ENCODE measurements around the gene BMP4. TPM values are rescaled to one million over a fixed set of nuclear protein-coding genes. Genes with fewer than 3 reads are reported as not detected.

Gene BMP4
- total and polyA plus RNA-seq, 2 of the 13 experiments (the other 11 are each of a cell fraction or from before 2014, with no cell fraction given) = 56.4 to 169 TPM

DNA sequence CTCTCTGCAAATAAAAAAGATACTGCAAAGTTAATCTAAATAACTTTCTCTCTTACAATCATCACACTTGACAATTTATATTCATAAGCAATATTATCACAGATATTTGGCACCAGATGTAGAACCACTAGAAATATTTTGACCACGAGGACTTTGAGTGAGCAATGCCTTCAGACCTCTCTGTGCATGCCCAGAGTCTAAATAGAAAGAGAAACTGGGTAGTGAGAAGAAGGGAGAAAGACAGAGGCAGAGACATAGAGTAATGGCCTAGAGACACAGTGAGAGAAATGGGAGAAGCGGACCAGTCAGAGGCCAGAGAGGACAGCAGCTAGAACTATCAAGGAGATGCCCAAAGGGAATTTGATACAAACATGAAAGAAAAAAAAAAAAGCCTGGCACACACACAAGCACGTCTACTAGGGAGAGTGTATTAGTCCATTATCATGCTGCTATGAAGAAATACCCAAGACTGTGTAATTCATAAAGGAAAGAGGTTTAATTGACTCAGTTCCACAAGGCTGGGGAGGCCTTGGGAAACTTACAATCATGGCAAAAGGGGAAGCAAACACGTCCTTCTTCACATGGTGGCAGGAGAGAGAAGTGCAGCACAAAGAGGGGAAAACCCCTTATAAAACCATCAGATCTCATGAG is 41.1 kb downstream of the BMP4 start:
- no TSS peak for BruUV-seq (replicated peaks)
- H3K4me2 ChIP-seq (ENCODE audit: low read depth, low read length) = no peak overlapping the region
- no peak overlapping the region for H3K4me3 ChIP-seq (replicated peaks in 1 of 3; ENCODE audit: insufficient read depth in 1 of 3, low read depth in 2 of 3, low read length in 3 of 3)
- ChIA-PET CTCF (ENCODE audit: low intra/inter-chr PET ratio, low total read pairs) (no interaction called here), POLR2A (no interaction called here)
- no peak for TF ChIP-seq SALL1 (CRISPR knock-in tag; IDR thresholded peaks at IDR 0.05)
- no peak for TF ChIP-seq THAP11 (CRISPR knock-in tag; IDR thresholded peaks at IDR 0.05)
- TF ChIP-seq ZNF337 (CRISPR knock-in tag; IDR thresholded peaks at IDR 0.05; ENCODE audit: borderline replicate concordance, low read depth) = no peak
- TF ChIP-seq NCOA1 (CRISPR knock-in tag; IDR thresholded peaks at IDR 0.05) = no peak
- no peak for TF ChIP-seq SRSF1 (optimal IDR thresholded peaks at IDR 0.05; ENCODE audit: low read depth, low read length)
- TF ChIP-seq SAFB2 (CRISPR knock-in tag; IDR thresholded peaks at IDR 0.05; ENCODE audit: borderline replicate concordance, low read depth) = no peak
- TF ChIP-seq, protein P1, sequence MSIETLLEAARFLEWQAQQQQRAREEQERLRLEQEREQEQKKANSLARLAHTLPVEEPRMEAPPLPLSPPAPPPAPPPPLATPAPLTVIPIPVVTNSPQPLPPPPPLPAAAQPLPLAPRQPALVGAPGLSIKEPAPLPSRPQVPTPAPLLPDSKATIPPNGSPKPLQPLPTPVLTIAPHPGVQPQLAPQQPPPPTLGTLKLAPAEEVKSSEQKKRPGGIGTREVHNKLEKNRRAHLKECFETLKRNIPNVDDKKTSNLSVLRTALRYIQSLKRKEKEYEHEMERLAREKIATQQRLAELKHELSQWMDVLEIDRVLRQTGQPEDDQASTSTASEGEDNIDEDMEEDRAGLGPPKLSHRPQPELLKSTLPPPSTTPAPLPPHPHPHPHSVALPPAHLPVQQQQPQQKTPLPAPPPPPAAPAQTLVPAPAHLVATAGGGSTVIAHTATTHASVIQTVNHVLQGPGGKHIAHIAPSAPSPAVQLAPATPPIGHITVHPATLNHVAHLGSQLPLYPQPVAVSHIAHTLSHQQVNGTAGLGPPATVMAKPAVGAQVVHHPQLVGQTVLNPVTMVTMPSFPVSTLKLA (IDR thresholded peaks at IDR 0.05) = no peak
- no peak for TF ChIP-seq ZNF296 (CRISPR knock-in tag; conservative IDR thresholded peaks at IDR 0.05)
- TF ChIP-seq ZNF619 (CRISPR knock-in tag; IDR thresholded peaks at IDR 0.05) = no peak
- TF ChIP-seq JARID2 (CRISPR knock-in tag; IDR thresholded peaks at IDR 0.05; ENCODE audit: insufficient replicate concordance) = no peak
- TF ChIP-seq ZNF230 (CRISPR knock-in tag; IDR thresholded peaks at IDR 0.05) = no peak
- TF ChIP-seq, protein P2, sequence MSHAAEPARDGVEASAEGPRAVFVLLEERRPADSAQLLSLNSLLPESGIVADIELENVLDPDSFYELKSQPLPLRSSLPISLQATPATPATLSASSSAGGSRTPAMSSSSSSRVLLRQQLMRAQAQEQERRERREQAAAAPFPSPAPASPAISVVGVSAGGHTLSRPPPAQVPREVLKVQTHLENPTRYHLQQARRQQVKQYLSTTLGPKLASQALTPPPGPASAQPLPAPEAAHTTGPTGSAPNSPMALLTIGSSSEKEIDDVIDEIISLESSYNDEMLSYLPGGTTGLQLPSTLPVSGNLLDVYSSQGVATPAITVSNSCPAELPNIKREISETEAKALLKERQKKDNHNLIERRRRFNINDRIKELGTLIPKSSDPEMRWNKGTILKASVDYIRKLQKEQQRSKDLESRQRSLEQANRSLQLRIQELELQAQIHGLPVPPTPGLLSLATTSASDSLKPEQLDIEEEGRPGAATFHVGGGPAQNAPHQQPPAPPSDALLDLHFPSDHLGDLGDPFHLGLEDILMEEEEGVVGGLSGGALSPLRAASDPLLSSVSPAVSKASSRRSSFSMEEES (CRISPR knock-in tag; IDR thresholded peaks at IDR 0.05) = no peak
- TF ChIP-seq, protein P3, sequence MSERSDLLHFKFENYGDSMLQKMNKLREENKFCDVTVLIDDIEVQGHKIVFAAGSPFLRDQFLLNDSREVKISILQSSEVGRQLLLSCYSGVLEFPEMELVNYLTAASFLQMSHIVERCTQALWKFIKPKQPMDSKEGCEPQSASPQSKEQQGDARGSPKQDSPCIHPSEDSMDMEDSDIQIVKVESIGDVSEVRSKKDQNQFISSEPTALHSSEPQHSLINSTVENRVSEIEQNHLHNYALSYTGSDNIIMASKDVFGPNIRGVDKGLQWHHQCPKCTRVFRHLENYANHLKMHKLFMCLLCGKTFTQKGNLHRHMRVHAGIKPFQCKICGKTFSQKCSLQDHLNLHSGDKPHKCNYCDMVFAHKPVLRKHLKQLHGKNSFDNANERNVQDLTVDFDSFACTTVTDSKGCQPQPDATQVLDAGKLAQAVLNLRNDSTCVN (CRISPR knock-in tag; IDR thresholded peaks at IDR 0.05; ENCODE audit: borderline replicate concordance) = no peak
- TF ChIP-seq GTF3A (CRISPR knock-in tag; conservative IDR thresholded peaks at IDR 0.05) = no peak
- ATAC-seq (no peak), DNase-seq (ENCODE audit: low spot score) (no peak), FAIRE-seq (no peak)
- no peaks in the 10 kb centered on the region for H4K20me1 ChIP-seq (ENCODE audit: insufficient read depth, low read length)
- 91% methylated on average over 4 of the region's 4 CpGs for WGBS (ENCODE audit: low lambda C conversion rate)
- H3K79me2 ChIP-seq (ENCODE audit: insufficient read depth, low read length) = no peaks in the 10 kb centered on the region
- intact Hi-C loops (cut with micrococcal nuclease; ENCODE audit: unreplicated experiment) (no loop called here), in situ Hi-C loops (cut with HindIII; ENCODE audit: extremely low pct_ligation_motif_present, low pct_unique_long_range_greater_than_20kb) (no loop called here)
- no peak overlapping the region for H2AFZ ChIP-seq (ENCODE audit: low read length)
- peaks cover 28% of the 10 kb centered on the region for H3K4me1 ChIP-seq (ENCODE audit: insufficient read depth, low read length)
- H3K27me3 ChIP-seq (ENCODE audit: control insufficient read depth in 1 of 2, insufficient read depth in 2 of 2, low read length in 2 of 2) = no peaks in the 10 kb centered on the region
- H3K36me3 ChIP-seq (replicated peaks in 1 of 2; ENCODE audit: control insufficient read depth in 1 of 2, insufficient read depth in 2 of 2, low read length in 2 of 2) = no peaks in the 10 kb centered on the region
- no peak overlapping the region for H3K9ac ChIP-seq (ENCODE audit: insufficient read depth, low read depth, low read length)
- no peaks in the 10 kb centered on the region for H3K9me3 ChIP-seq (ENCODE audit: low read length)
- H3K27ac ChIP-seq (ENCODE audit: extremely low read length, insufficient read depth, low read length) = no peak overlapping the region

All from HepG2 (cell line).